ENCODE measurements around the gene SNX33. TPM values are rescaled to one million over a fixed set of nuclear protein-coding genes. Genes with fewer than 3 reads are reported as not detected.
"Not testable (repeated sequence)": the region's sequence is repeated elsewhere in the genome, so short reads cannot be mapped to it uniquely, and the experiment has no call there.

The SNX33 gene
- total and polyA plus RNA-seq, 2 experiments from 2014 or later = 17.8 to 21.8 TPM

DNA sequence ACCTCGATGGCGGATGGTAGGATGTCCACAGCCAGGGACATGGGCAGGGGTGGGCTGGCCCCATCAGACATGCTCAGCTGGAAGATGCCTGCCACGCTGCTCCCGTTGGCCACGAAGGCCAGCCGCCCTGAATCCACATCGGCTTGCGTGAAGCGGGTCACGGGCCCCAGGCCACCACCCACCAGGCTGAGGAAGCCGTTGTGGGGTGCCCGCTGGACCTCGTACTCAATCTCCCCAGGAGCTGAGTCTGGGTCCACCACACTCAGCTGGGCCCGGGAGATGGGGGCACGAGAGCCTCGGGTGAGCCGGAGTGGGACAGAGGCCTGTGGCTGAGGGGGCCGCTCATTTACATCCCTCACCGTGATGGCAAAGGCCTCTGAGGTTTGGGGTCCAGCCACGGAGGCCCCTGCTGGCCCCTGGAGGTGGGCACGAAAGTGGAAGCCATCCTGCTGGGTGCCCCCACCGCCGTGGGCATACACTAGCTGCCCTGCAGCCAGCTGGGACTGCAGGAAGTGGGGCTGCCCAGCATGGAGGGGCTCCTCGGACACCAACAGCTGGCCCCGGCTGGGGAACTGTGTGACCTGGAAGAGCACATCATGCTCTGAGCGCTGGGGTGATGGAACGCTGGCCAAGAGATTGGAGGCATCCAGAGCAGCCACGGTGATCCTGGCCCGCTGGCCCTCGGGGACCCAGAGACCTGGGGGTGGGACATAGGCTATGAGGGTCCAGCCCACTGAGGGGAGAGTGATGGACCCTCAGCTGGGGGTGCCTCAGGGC is 29.2 kb downstream of the SNX33 start:
- TF ChIP-seq EZH2 (IDR thresholded peaks at IDR 0.05; ENCODE audit: borderline replicate concordance) (no peak), EZH2phosphoT487 (IDR thresholded peaks at IDR 0.05; ENCODE audit: low read depth, severe bottlenecking, unreplicated experiment) (no peak)
- TF ChIP-seq, protein P1, sequence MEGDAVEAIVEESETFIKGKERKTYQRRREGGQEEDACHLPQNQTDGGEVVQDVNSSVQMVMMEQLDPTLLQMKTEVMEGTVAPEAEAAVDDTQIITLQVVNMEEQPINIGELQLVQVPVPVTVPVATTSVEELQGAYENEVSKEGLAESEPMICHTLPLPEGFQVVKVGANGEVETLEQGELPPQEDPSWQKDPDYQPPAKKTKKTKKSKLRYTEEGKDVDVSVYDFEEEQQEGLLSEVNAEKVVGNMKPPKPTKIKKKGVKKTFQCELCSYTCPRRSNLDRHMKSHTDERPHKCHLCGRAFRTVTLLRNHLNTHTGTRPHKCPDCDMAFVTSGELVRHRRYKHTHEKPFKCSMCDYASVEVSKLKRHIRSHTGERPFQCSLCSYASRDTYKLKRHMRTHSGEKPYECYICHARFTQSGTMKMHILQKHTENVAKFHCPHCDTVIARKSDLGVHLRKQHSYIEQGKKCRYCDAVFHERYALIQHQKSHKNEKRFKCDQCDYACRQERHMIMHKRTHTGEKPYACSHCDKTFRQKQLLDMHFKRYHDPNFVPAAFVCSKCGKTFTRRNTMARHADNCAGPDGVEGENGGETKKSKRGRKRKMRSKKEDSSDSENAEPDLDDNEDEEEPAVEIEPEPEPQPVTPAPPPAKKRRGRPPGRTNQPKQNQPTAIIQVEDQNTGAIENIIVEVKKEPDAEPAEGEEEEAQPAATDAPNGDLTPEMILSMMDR (IDR thresholded peaks at IDR 0.05; ENCODE audit: poor library complexity) = no peak
- Histone ChIP-seq H3K79me2 (no peaks in the 10 kb centered on the region), H3K9me3 (ENCODE audit: low read depth) (no peaks in the 10 kb centered on the region), H3K36me3 (replicated peaks; ENCODE audit: insufficient read depth, low read depth) (no peaks in the 10 kb centered on the region), H3K27ac (no peak overlapping the region), H3K4me2 (no peak overlapping the region), H4K20me1 (ENCODE audit: insufficient read depth, poor library complexity, severe bottlenecking) (no peaks in the 10 kb centered on the region), H3K4me3 (no peak overlapping the region), H3K4me1 (ENCODE audit: insufficient read depth) (peaks cover 29% of the 10 kb centered on the region), H3K27me3 (no peaks in the 10 kb centered on the region), H2AFZ (no peak overlapping the region), H3K9me2 (replicated peaks; ENCODE audit: insufficient read depth) (no peaks in the 10 kb centered on the region)
- no peak for DNase-seq (ENCODE audit: low spot score)
- 98% methylated on average over 30 of the region's 30 CpGs for WGBS (ENCODE audit: low lambda C conversion rate, missing lambda C conversion rate)

DNA sequence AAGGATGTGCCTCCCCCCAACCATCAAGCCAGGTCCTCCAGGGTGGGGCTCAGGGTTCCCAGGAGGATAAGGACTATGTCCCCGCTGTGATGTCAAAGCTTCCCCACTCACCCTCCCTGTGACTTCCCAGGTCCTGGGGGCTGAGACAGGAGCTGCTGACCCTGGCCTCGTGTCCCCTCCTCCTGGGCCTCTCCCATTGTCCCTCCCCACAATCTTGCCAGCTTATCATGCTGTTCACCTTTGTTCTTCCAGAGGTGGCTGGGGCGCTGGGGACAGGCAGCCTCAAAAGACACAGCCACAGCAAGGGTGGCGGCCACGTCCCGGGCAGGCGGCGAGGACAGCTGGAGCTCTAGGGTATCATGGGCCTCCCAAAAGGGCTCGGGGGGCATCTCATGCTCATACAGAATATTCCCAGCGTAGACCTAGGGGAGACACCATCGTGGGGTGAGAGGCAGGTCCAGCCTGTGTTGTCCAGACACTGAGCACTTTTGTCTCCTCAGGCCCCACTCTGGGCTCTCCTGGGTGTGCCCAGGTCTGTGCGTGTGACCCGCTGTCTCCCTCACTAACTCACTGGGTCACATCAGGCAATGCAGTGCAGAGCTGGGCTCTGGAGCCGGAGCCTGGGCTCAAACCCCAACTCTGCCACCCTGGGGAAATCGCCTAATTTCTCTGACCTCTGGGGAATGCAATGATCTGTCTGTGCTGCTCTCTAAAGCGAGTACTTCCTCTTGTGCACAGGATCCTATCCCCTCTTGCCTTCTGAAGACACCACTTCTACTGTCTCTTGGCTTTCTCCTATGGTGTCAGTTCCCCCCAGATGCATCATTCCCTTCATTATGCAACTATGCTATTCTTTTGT is 30.0 kb downstream of the SNX33 start:
- TF ChIP-seq EZH2phosphoT487 (IDR thresholded peaks at IDR 0.05; ENCODE audit: low read depth, severe bottlenecking, unreplicated experiment) = no peak
- no peak for TF ChIP-seq EZH2 (IDR thresholded peaks at IDR 0.05; ENCODE audit: borderline replicate concordance)
- TF ChIP-seq, protein P1 (IDR thresholded peaks at IDR 0.05; ENCODE audit: poor library complexity) = no peak
- H3K4me1 ChIP-seq (ENCODE audit: insufficient read depth) = peaks cover 21% of the 10 kb centered on the region
- H3K27me3 ChIP-seq = no peaks in the 10 kb centered on the region
- H2AFZ ChIP-seq = no peak overlapping the region
- no peaks in the 10 kb centered on the region for H3K9me2 ChIP-seq (replicated peaks; ENCODE audit: insufficient read depth)
- no peaks in the 10 kb centered on the region for H4K20me1 ChIP-seq (ENCODE audit: insufficient read depth, poor library complexity, severe bottlenecking)
- no peak overlapping the region for H3K27ac ChIP-seq
- H3K9me3 ChIP-seq (ENCODE audit: low read depth) = no peaks in the 10 kb centered on the region
- no peaks in the 10 kb centered on the region for H3K79me2 ChIP-seq
- H3K4me2 ChIP-seq = no peak overlapping the region
- no peak for DNase-seq (ENCODE audit: low spot score)
- no peak overlapping the region for H3K4me3 ChIP-seq
- 83% methylated on average over 16 of the region's 16 CpGs for WGBS (ENCODE audit: low lambda C conversion rate, missing lambda C conversion rate)
- no peaks in the 10 kb centered on the region for H3K36me3 ChIP-seq (replicated peaks; ENCODE audit: insufficient read depth, low read depth)

DNA sequence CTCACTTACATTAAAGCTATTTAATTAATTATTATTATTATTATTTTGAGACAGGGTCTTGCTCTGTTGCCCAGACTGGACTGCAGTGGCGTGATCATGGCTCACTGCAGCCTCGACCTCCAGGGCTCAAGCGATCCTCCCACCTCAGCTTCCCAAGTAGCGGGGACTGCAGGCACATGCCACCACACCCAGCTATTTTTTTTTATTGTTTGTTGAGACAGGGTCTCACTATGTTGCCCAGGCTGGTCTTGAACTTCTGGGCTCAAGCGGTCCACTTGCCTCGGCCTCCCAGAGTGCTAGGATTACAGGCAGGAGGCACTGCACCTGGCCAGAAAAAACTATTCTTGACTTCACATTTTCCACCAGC is 30.6 kb downstream of the SNX33 start:
- not testable (repeated sequence) for H3K79me2 ChIP-seq; H3K4me3 ChIP-seq; H3K27me3 ChIP-seq; H3K27ac ChIP-seq; H2AFZ ChIP-seq; H3K4me2 ChIP-seq; H3K36me3 ChIP-seq (replicated peaks; ENCODE audit: insufficient read depth, low read depth); H4K20me1 ChIP-seq (ENCODE audit: insufficient read depth, poor library complexity, severe bottlenecking); H3K9me3 ChIP-seq (ENCODE audit: low read depth); DNase-seq (ENCODE audit: low spot score); H3K9me2 ChIP-seq (replicated peaks; ENCODE audit: insufficient read depth)
- 96% methylated on average over 6 of the region's 6 CpGs for WGBS (ENCODE audit: low lambda C conversion rate, missing lambda C conversion rate)
- H3K4me1 ChIP-seq (ENCODE audit: insufficient read depth) = peaks cover 15% of the 10 kb centered on the region

Data from hepatocyte (in vitro differentiated cells).